ENCODE results near the gene TUBG2.

The TUBG2 gene

DNA sequence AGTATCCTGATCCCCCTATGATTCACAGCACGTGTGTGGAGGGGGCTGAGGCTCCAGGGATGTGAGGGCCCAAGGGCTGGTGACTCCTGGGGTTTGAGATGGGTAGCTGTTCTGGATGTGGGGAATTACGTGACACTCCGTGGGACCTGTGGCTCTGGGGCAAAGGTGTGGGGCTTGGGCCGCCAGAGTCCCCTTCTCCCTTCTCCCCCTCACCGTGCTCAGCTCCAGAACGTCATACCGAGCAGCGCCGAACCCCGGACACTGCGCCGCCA, 10.6 kb downstream of the TUBG2 start:
- H3K9me3 Mint-ChIP-seq, result no peaks in the 10 kb centered on the region
- H3K4me3 Mint-ChIP-seq, result peak overlapping the region; percentile 18
- peaks cover 25% of the 10 kb centered on the region for H3K4me1 Mint-ChIP-seq (ENCODE audit: low read depth)
- peaks cover 28% of the 10 kb centered on the region for H3K36me3 Mint-ChIP-seq (ENCODE audit: low read depth)
- no peak overlapping the region for H3K27ac Mint-ChIP-seq
- H3K27me3 Mint-ChIP-seq, result peaks cover 61% of the 10 kb centered on the region
- intact Hi-C loops (cut with micrococcal nuclease), result no loop called here

DNA sequence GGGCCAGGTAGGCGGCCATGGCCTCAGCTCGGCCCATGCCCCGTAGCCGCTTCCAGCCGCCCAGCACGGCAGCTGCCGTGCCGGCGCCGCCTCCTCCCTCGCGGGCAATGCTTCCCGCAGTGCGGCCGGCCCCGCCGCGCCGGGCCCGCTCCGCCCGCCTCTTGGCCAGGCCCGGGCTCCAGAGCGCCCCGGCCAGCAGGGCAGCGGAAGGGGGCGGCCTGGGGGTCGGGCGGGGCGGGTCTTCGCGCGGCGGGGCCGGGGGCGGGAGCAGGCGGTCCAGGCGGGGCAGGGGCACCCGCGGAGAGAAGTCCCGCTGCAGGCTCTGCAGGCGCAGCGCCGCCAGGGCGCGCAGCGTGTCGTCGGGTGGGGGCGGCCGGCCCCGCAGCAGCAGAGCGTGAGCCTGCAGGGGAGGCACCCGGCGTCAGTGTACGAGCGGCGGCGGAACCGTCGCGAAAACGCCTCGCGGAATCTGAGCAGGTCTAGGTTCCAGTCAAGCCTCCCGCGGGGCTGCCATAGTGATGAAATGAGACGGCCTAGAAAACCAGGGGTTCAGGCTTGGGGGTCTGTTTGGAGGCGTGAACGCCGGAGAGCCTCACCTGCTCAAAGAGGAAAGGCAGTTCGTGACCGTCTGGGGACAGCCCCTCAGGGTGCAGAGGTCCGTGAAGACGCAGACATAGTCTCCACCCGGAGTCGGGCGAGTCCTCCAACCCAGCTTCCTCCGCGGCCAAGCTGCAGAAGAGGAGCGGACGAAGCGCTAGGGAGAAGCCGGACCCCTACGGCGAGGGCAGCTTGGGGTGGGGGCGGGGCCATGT, 11.1 kb downstream of the TUBG2 start:
- peak overlapping the region; percentile 63 for H3K4me3 Mint-ChIP-seq
- H3K27ac Mint-ChIP-seq, result no peak overlapping the region
- no peaks in the 10 kb centered on the region for H3K9me3 Mint-ChIP-seq
- peaks cover 27% of the 10 kb centered on the region for H3K36me3 Mint-ChIP-seq (ENCODE audit: low read depth)
- H3K4me1 Mint-ChIP-seq (ENCODE audit: low read depth), result peaks cover 28% of the 10 kb centered on the region
- intact Hi-C loops (cut with micrococcal nuclease), result no loop called here
- peaks cover 67% of the 10 kb centered on the region for H3K27me3 Mint-ChIP-seq

DNA sequence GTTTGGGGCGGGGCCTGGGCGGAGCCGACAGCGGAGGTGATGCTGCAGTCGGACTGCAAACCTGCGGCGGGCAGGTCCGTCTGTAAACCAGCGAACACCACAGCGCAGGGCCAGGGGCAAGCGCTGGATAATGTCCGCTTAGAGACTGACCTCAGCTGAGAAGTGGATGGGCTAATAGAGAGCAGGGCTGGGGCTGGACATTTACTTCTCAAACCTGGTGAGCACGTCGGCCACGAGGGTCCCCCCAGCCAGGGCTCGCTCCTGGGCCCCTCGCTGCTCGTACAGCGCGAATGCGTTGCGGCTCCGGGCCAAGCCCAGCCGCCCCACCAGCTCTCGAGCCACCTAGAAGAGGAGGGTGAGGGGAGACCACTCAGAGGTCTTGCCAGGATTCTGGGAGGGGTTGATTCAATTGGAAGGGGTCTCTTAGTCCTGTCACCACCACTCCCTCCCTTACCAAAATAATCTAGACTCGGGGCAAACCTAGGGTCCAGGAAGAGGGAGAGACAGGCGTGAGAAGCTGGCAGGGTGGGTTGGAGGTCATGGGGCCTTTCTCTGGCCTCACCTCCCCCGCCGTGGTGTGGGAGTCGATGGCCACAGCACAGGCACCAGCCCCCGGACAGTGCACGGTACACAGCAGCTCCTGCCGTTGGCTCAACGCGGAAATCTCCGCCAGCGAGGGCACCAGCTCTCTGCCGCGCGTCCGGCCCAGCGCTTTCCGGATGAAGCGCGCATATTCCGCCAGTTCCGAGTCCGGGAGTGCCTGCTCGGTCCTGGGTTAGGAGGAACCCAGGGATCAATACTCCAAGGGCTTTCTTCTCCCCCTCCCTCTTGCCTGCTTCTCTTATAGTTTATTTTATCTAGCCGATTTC, 11.9 kb downstream of the TUBG2 start:
- intact Hi-C loops (cut with micrococcal nuclease), result no loop called here
- Mint-ChIP-seq H3K27ac (no peak overlapping the region), H3K27me3 (peaks cover 74% of the 10 kb centered on the region), H3K4me1 (ENCODE audit: low read depth) (peaks cover 33% of the 10 kb centered on the region), H3K9me3 (no peaks in the 10 kb centered on the region), H3K4me3 (peak overlapping the region; percentile 63), H3K36me3 (ENCODE audit: low read depth) (peaks cover 18% of the 10 kb centered on the region)

DNA sequence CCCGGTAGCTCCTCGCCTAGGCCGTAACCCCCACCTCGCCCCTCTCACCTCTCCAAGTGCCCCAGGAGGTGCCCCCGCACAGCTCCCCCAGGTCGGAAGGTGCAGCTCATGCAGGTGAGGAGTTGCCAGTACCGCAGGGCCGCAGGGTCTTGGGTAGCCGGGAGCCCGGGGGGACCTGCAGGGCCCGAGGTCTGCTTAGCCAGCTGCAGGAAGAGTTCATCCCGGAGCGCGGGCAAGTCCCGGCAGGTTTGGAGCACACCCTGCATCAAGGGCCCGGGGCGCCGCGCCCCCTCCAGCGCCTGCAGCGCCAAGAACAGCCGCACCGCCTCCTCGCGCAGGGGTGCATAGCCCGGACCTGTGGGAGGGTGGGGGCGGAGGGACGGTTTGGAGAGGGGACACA, 13.0 kb downstream of the TUBG2 start:
- intact Hi-C loops (cut with micrococcal nuclease), result no loop called here
- no peaks in the 10 kb centered on the region for H3K9me3 Mint-ChIP-seq
- H3K27ac Mint-ChIP-seq, result no peak overlapping the region
- H3K4me1 Mint-ChIP-seq (ENCODE audit: low read depth), result peaks cover 40% of the 10 kb centered on the region
- H3K4me3 Mint-ChIP-seq, result no peak overlapping the region
- peaks cover 83% of the 10 kb centered on the region for H3K27me3 Mint-ChIP-seq
- H3K36me3 Mint-ChIP-seq (ENCODE audit: low read depth), result peaks cover 12% of the 10 kb centered on the region

DNA sequence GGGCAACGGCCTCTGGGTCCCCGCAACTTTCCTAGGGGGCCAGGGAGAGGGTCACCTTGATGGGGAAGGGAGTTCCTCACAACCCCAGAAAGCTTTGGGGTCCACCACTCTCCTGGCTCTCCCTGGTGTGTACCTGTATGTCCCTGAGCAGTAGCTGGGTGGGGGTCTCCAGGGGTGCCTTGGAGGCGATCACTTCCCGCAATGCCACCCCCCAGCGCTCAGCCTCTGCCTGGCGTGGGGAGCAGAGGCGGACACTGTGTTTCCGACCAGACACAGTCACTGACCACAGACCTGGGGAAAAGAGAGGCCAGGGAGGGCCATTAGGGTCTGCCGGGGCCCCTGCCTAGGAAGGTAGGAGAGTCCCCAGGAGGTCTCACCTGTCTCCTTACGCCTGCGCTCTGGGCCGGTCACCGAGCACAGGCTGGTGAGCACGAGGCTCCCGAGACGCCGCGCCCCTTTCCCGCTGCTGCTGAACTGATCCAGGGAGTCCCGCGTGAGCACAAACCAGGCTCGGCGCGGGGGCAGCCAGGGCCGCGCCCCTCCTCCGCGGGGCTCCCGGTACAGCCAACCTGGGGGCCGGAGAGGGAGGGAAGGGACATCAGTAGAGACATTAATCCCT, 14.3 kb downstream of the TUBG2 start:
- Mint-ChIP-seq H3K27ac (no peak overlapping the region), H3K36me3 (ENCODE audit: low read depth) (peaks cover 12% of the 10 kb centered on the region), H3K9me3 (no peaks in the 10 kb centered on the region), H3K27me3 (peaks cover 81% of the 10 kb centered on the region), H3K4me3 (no peak overlapping the region), H3K4me1 (ENCODE audit: low read depth) (peaks cover 50% of the 10 kb centered on the region)
- intact Hi-C loops (cut with micrococcal nuclease), result no loop called here

DNA sequence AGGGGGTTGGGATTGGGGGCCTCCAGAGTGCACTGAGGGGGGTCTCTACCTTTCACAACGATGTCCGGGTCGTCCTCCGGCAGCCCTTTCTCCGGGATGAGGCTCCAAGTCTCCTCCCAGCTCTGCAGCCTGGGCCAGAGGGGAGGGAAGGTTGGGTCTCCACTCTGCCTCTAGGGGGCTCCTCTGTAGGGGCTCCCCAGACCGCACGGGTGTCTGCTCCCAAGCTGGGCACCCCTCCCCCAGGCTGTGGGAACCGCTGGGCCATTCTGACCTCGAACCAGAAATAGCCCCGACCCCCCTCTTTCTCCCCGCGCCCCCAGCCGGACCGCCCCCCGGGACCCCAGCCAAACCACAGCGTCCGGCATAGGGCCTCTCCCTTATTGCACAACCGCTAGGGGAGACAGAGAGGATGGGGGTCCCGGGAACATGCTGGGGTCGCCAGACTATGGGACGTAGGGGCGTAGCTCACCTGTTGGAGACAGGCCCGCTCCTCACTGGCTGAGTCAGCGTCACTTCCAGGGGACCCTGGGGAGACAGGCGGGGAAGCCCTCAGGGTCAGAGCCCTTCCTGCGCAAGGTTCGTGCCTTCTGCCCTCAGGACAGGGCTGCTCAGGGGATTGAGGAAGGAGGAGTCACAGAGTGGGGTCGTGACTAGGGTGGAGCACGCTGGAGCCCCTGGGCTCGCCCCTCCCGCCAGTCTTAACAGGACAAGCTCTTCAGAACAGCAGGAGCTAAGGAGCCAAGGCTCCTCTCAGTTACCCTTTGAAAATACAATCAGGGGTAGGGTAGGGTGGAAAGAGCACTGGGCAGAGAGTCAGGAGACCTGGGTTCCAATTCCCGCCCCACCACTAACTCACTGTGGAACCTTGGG, 15.0 kb downstream of the TUBG2 start:
- Mint-ChIP-seq H3K4me1 (ENCODE audit: low read depth) (peaks cover 53% of the 10 kb centered on the region), H3K27me3 (peaks cover 74% of the 10 kb centered on the region), H3K27ac (peak overlapping the region; percentile 27), H3K4me3 (no peak overlapping the region), H3K36me3 (ENCODE audit: low read depth) (peaks cover 7% of the 10 kb centered on the region), H3K9me3 (no peaks in the 10 kb centered on the region)
- intact Hi-C loops (cut with micrococcal nuclease), result no loop called here

DNA sequence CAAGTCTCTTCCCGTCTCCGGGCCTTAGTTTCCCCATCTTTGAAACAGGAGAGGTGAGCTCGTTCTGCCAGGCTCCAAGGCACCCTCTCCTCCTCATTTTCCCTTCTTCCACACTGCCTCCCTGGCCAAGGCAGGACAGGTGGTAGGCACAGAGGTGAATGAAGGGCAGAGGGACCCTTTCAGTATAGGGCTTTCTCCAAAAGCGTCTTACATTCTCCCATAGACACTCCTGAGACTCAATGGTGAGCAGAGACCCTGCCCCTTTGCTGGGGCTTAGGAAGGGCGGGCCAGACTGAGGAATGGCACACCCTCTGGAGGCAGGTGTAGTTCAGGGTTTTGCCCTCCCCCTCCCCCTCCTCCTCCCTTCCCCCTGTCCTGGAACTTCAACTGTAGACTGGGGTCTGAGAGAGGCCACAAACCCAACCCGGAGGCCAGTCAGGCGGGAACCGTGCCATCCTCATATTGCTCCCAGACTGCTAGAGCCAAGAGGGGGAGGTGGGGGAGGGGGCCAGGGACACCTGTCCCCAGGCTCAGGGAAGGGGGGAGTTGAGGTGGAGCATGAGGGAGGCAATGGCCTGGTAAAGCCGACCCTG, 15.8 kb downstream of the TUBG2 start:
- H3K27ac Mint-ChIP-seq, result peak overlapping the region; percentile 27
- intact Hi-C loops (cut with micrococcal nuclease), result no loop called here

DNA sequence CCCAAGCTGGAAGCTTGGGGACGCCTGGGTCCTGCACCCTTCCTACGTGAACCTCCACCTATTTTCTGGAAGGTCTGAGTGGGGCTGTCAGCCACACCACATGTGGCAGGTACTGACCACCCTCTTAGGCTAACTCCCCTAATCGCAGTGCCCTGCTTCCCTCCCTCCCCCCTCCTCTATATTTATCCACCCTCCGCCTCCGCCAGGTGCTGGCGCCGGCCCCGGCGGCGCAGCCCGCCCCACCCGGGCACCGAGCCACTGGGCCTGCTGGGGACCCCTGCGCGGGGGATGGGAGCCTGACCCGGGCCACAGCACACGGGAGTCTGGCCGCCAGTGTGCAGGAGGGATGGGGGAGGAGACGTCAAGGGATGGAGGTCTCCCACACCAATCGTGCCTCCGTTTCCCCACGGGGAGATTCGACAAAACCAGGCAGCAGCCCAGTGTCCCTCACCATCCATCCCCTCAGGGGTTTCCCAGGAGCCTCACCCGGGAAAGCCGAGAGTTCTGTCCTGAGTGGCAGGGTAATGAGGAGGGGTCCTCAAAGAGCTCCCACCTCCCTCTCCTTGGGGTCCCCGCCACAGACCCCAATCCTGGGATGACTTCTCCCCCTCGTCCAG, 16.4 kb downstream of the TUBG2 start:
- intact Hi-C loops (cut with micrococcal nuclease), result no loop called here
- H3K4me1 Mint-ChIP-seq (ENCODE audit: low read depth), result peaks cover 59% of the 10 kb centered on the region

More for the DNA sequence above, 15.8 kb downstream of the TUBG2 start:
- Mint-ChIP-seq H3K9me3 (no peaks in the 10 kb centered on the region), H3K27me3 (peaks cover 68% of the 10 kb centered on the region), H3K36me3 (ENCODE audit: low read depth) (no peaks in the 10 kb centered on the region), H3K4me3 (no peak overlapping the region), H3K4me1 (ENCODE audit: low read depth) (peaks cover 58% of the 10 kb centered on the region)

DNA sequence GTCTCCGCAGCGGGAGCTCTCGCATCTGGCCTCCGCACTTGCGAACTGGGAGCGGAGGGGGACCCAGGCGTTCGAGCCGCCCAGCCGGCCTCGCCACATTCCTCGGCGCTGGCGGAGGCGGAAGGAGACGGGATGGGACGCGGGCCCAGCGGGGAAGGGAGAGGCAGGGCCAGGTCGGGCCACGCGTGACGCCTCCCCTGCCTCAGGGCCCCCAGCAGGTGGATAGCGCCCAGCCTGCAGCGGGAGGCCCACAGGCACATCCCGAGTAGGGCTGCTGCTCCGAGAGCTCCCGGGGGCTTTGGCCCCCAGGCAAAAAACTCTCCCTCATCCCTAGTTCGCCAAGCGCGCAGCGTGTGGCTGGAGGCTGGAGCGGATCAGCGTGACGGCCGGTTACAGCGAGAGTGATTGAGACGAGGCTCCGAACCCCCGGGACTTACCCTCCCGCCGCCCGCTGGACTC, 16.9 kb downstream of the TUBG2 start:
- Mint-ChIP-seq H3K9me3 (no peaks in the 10 kb centered on the region), H3K4me1 (ENCODE audit: low read depth) (peaks cover 57% of the 10 kb centered on the region), H3K27me3 (peaks cover 66% of the 10 kb centered on the region), H3K36me3 (ENCODE audit: low read depth) (no peaks in the 10 kb centered on the region), H3K4me3 (peak overlapping the region; percentile 87), H3K27ac (peak overlapping the region; percentile 95)
- intact Hi-C loops (cut with micrococcal nuclease), result no loop called here

More for the DNA sequence above, 16.4 kb downstream of the TUBG2 start:
- peak overlapping the region; percentile 95 for H3K27ac Mint-ChIP-seq
- peaks cover 69% of the 10 kb centered on the region for H3K27me3 Mint-ChIP-seq
- H3K36me3 Mint-ChIP-seq (ENCODE audit: low read depth), result no peaks in the 10 kb centered on the region
- H3K4me3 Mint-ChIP-seq, result peak overlapping the region; percentile 87
- H3K9me3 Mint-ChIP-seq, result no peaks in the 10 kb centered on the region

DNA sequence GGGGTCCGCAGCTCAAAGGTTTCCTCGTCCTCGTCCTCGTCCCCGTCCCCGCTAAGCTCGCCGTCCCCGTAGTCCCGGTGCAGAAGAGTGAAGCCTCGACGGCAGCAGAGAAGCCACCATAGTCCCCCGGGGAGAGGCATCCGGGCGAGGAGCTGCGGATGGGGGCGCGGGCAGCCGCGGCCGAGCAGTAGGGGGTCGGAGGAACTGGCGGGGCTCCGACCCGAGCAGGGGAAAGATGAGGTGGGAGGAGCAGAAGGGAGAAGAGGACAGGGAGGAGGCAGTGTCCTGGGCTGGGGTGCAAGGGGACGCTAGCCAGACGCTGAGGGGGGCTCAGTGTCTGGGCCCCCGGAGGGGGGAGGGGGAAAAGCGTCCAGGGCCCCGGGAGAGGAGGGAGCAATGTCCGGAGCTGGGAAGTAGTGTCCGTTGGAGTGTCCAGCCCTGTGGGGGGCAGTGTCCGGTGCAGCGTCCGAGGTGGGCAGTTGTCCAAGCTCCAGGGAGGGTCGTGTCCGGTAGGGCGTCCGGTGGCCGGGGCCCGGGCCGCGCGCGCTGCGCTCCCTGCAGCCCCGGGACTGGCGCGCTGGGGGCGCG, 17.4 kb downstream of the TUBG2 start, which contains the start of gene PLEKHH3:
Gene PLEKHH3, minus strand, starts transcription at position 571 of the 588 bp plus-strand sequence. Its CDS starts 431 bp downstream, at position 140.
- peaks cover 57% of the 10 kb centered on the region for H3K4me1 Mint-ChIP-seq (ENCODE audit: low read depth)
- peaks cover 66% of the 10 kb centered on the region for H3K27me3 Mint-ChIP-seq
- peak within 1 kb of the TSS; percentile 87 for H3K4me3 Mint-ChIP-seq
- H3K36me3 Mint-ChIP-seq (ENCODE audit: low read depth), result no peaks in the 10 kb centered on the region
- intact Hi-C loops (cut with micrococcal nuclease), result no loop called here
- H3K27ac Mint-ChIP-seq, result peak within 1 kb of the TSS; percentile 95
- no peaks in the 10 kb centered on the region for H3K9me3 Mint-ChIP-seq

DNA sequence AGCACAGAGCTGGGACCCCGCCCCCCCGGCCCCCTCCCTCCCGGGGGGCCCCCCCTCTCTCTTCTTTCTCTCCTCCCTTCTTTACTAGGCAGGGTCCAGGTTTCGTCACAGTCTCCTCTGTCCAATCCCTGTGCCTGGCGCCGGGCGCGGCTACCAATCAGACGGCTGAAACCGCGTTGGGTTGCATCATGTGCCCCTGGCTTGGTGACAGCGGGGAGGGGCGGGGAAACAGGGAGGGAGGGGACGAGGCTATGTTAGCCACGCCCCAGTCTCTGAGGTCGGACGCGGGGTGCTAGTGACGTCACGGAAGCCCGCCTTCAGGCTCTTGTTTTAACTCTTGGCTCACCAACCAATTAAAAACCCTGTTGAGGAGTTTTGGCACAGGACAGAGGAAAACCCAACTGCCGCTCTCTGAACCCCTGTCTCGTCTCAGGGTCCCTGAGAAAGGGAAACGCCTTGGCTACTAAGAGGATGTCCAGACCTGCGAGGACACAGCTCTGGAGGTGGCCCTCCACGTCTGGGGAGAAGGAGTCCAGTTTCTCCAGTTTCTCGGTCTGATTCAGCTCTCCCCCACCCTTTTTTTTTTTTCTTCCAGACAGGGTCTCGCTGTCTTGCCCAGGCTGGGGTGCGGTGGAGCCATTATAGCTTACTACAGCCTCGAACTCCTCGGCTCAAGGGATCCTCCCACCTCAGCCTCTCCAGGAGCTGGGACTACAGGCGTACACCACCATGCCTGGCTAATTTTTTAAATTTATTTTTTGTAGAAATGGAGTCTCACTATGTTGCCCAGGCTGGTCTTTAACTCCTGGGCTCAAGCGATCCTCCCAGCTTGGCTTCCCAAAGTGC, 18.2 kb downstream of the TUBG2 start:
- Mint-ChIP-seq H3K27ac (peak overlapping the region; percentile 95), H3K36me3 (ENCODE audit: low read depth) (no peaks in the 10 kb centered on the region), H3K27me3 (peaks cover 66% of the 10 kb centered on the region), H3K4me1 (ENCODE audit: low read depth) (peaks cover 60% of the 10 kb centered on the region), H3K4me3 (peak overlapping the region; percentile 87), H3K9me3 (no peaks in the 10 kb centered on the region)
- intact Hi-C loops (cut with micrococcal nuclease), result no loop called here

Measured in dendritic cell treated with granulocyte-macrophage colony-stimulating factor and Interleukin-4, amounts not matched to agents 40 ng/mL and 50 ng/mL, for 4 days (primary cell).